Measurements from ENCODE around the gene PAK1IP1. TPM values are rescaled to one million over a fixed set of nuclear protein-coding genes. Genes with fewer than 3 reads are reported as not detected.

PAK1IP1 gene
- total RNA-seq, 6 experiments from 2014 or later: 3.4 to 9.1 (median 6.5) TPM

DNA sequence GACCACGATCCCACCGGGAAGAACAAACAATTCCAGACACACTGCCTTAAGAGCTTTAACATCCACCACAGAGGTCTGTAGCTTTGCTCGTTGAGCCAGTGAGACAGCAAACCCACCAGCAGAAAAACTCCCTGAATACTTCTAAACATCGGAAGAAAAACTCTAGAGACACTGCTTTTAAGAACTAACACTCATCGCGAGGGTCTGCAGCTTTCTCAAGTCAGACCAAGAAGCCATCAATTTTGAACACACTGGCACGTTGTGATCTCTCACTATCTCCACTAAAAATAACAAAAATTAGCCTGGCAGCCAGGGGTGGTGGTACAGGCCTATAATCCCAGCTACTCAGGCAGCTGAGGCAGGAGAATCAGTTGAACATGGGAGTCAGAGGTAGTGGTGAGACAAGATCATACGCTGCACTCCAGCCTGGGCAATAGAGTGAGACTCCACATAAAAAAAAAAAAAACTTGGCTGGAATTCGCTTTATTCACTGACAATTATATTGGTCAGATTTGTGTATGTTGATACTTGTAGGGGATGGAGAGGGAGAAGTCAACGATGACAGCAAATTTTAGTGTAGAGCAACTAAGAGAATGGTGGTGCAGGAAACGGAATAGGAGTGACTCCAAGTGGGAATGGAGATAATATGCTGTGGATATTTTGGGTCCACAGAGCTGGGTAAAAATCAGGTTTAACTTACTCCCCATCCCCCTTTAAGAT, 27.2 kb downstream of the PAK1IP1 start:
- Histone ChIP-seq H3K36me3 (peaks cover 0 to 2% (median 0%) of the 10 kb centered on the region in 4 donors), H3K27ac (peak overlapping the region; percentile 42 to 75 (median 62)), H3K4me1 (peaks cover 0 to 13% (median 0%) of the 10 kb centered on the region in 4 donors), H3K27me3 (no peaks in the 10 kb centered on the region), H3K9me3 (no peaks in the 10 kb centered on the region), H3K4me3 (peak overlapping the region; percentile 70 to 76 (median 73))
- DNase-seq: no peak
- TF ChIP-seq, protein P1, sequence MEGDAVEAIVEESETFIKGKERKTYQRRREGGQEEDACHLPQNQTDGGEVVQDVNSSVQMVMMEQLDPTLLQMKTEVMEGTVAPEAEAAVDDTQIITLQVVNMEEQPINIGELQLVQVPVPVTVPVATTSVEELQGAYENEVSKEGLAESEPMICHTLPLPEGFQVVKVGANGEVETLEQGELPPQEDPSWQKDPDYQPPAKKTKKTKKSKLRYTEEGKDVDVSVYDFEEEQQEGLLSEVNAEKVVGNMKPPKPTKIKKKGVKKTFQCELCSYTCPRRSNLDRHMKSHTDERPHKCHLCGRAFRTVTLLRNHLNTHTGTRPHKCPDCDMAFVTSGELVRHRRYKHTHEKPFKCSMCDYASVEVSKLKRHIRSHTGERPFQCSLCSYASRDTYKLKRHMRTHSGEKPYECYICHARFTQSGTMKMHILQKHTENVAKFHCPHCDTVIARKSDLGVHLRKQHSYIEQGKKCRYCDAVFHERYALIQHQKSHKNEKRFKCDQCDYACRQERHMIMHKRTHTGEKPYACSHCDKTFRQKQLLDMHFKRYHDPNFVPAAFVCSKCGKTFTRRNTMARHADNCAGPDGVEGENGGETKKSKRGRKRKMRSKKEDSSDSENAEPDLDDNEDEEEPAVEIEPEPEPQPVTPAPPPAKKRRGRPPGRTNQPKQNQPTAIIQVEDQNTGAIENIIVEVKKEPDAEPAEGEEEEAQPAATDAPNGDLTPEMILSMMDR (IDR thresholded peaks at IDR 0.05): no peak
- TF ChIP-seq POLR2A (IDR thresholded peaks at IDR 0.05): no peak
- ATAC-seq: no peak
- intact Hi-C loops (cut with DNase I): no loop called here
- 87% methylated on average over 11 of the region's 11 CpGs for WGBS (ENCODE audit: insufficient coverage, low coverage, low lambda C conversion rate, missing lambda C conversion rate)

DNA sequence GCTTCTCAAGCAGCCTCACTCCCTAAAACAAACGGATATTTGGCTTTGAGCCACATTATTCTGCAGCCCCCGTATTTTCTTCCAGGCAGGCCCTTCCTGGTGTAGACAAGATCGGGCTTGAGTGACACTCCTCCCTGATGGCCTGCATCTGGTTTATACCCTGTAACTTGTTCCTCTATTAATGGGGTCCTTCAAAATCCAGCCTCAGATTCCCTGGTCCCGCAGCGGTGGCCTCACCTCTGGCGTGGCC, 27.7 kb downstream of the PAK1IP1 start:
- Histone ChIP-seq H3K4me3 (peak overlapping the region; percentile 70 to 76 (median 73)), H3K27me3 (no peaks in the 10 kb centered on the region), H3K27ac (peak overlapping the region; percentile 42 to 75 (median 62)), H3K9me3 (no peaks in the 10 kb centered on the region), H3K4me1 (peaks cover 0 to 13% (median 0%) of the 10 kb centered on the region in 4 donors), H3K36me3 (peaks cover 0 to 2% (median 0%) of the 10 kb centered on the region in 4 donors)
- intact Hi-C loops (cut with DNase I): no loop called here
- no peak for ATAC-seq
- TF ChIP-seq, protein P1 (IDR thresholded peaks at IDR 0.05): no peak
- 4% methylated on average over 3 of the region's 6 CpGs for WGBS (ENCODE audit: insufficient coverage, low coverage, low lambda C conversion rate, missing lambda C conversion rate)
- DNase-seq: no peak

DNA sequence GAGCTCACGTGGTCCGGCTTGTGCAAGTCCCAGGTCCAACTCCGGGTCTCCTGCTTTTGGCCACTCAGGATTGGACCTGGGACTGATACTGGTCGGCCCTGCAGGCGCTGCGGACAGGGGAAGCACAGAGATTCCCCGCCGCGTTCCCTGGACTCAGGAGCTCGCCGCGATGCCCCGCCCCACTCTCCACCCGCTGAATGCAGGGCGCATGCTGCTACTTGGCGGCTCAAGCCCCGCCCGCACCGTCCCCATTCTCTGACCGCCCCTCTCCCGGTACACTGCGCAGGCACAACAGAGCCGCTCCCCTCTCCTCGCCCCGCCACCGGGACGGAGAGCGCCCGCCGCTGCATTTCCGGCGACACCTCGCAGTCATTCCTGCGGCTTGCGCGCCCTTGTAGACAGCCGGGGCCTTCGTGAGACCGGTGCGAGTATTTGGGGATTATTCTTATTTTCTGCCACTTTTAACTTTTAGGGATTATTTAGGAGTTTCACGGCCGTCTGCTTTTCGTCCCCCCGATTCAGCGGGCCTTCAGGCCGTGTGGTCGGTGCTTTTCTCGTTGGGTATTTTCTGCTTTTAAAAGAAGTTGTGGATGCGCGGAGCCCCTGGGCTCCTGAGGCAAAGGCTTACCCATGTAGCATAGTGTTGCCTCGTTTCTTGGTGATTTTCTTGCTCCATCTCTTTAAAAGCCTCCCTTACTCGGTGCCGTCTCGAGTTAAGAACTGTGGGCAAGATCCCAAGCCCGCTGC, 28.2 kb downstream of the PAK1IP1 start, which contains the start of gene TMEM14C:
Gene TMEM14C, plus strand, starts transcription at position 251 of the 747 bp plus-strand sequence. CDS start 1,544 bp downstream, outside the sequence.
- intact Hi-C loops (cut with DNase I): no loop called here
- Histone ChIP-seq H3K27ac (peak within 1 kb of the TSS; percentile 62 to 78 (median 66)), H3K9me3 (no peaks in the 10 kb centered on the region), H3K4me1 (peaks cover 0 to 13% (median 0%) of the 10 kb centered on the region in 4 donors), H3K27me3 (no peaks in the 10 kb centered on the region), H3K4me3 (peak within 1 kb of the TSS; percentile 70 to 76 (median 73)), H3K36me3 (peaks cover 0 to 2% (median 0%) of the 10 kb centered on the region in 4 donors)
- peak; percentile 94 for TF ChIP-seq POLR2A (IDR thresholded peaks at IDR 0.05)
- TF ChIP-seq, protein P1 (IDR thresholded peaks at IDR 0.05): no peak
- under 1% methylated on average over 30 of the region's 55 CpGs for WGBS (ENCODE audit: insufficient coverage, low coverage, low lambda C conversion rate, missing lambda C conversion rate)
- DNase-seq (peak; percentile 99 to 100 (median 100)), ATAC-seq (peak; percentile 98 to 100 (median 98))

DNA sequence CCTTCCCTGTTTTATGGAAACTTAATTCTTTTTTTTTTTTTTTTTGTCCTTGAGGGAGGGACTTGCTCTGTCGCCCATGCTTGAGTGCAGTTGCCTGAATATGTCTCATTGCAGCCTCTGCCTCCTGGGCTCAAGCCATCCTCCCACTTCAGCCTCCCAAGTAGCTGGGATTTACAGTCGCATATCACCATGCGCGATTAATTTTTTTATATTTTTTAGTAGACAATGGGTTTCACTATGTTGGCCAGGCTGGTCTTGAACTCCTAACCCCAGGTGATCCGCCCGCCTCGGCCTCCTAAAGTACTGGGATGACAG, 28.8 kb downstream of the PAK1IP1 start:
- Histone ChIP-seq H3K27me3 (no peaks in the 10 kb centered on the region), H3K4me1 (peaks cover 0 to 13% (median 0%) of the 10 kb centered on the region in 4 donors), H3K27ac (peak overlapping the region; percentile 51 to 78 (median 66)), H3K9me3 (no peaks in the 10 kb centered on the region), H3K36me3 (peaks cover 0 to 3% (median under 1%) of the 10 kb centered on the region in 4 donors), H3K4me3 (peak overlapping the region; percentile 70 to 76 (median 73))
- intact Hi-C loops (cut with DNase I): no loop called here
- WGBS (ENCODE audit: insufficient coverage, low coverage, low lambda C conversion rate, missing lambda C conversion rate): 20% methylated on average over 7 of the region's 7 CpGs
- TF ChIP-seq, protein P1 (IDR thresholded peaks at IDR 0.05): no peak
- no peak for TF ChIP-seq POLR2A (IDR thresholded peaks at IDR 0.05)
- DNase-seq: no peak
- ATAC-seq: no peak

Data from right lobe of liver (tissue), 6 donors.